Measurements from ENCODE around the gene TOMM5.

The TOMM5 gene

GRCh38 chr9:37620396-37620795 is 28.0 kb upstream of the TOMM5 start:
- no peak for TF ChIP-seq EZH2 (IDR thresholded peaks at IDR 0.05)
- TF ChIP-seq POLR2AphosphoS5 (IDR thresholded peaks at IDR 0.05; ENCODE audit: borderline replicate concordance, low read depth, low read length): no peak
- TF ChIP-seq FOXP2 (optimal IDR thresholded peaks at IDR 0.05; ENCODE audit: control extremely low read depth, extremely low read length, insufficient read depth): no peak
- Histone ChIP-seq H3K4me3 (no peak overlapping the region), H3K9ac (ENCODE audit: insufficient read length) (no peak overlapping the region), H3K36me3 (ENCODE audit: insufficient read depth, low read length) (no peaks in the 10 kb centered on the region), H3K27ac (no peak overlapping the region), H3K9me3 (ENCODE audit: low read depth, low read length) (no peaks in the 10 kb centered on the region)
- no peak for DNase-seq (ENCODE audit: low read depth, low spot score)

GRCh38 chr9:37619806-37620205 is 27.4 kb upstream of the TOMM5 start:
- no peak overlapping the region for H3K9ac ChIP-seq (ENCODE audit: insufficient read length)
- no peaks in the 10 kb centered on the region for H3K9me3 ChIP-seq (ENCODE audit: low read depth, low read length)
- no peaks in the 10 kb centered on the region for H3K36me3 ChIP-seq (ENCODE audit: insufficient read depth, low read length)
- no peak for TF ChIP-seq EZH2 (IDR thresholded peaks at IDR 0.05)
- no peak for TF ChIP-seq FOXP2 (optimal IDR thresholded peaks at IDR 0.05; ENCODE audit: control extremely low read depth, extremely low read length, insufficient read depth)
- TF ChIP-seq POLR2AphosphoS5 (IDR thresholded peaks at IDR 0.05; ENCODE audit: borderline replicate concordance, low read depth, low read length): no peak
- no peak overlapping the region for H3K4me3 ChIP-seq
- no peak for DNase-seq (ENCODE audit: low read depth, low spot score)
- no peak overlapping the region for H3K27ac ChIP-seq

GRCh38 chr9:37618817-37619216 is 26.4 kb upstream of the TOMM5 start:
- no peak for DNase-seq (ENCODE audit: low read depth, low spot score)
- no peaks in the 10 kb centered on the region for H3K36me3 ChIP-seq (ENCODE audit: insufficient read depth, low read length)
- H3K27ac ChIP-seq: no peak overlapping the region
- no peak overlapping the region for H3K9ac ChIP-seq (ENCODE audit: insufficient read length)
- H3K9me3 ChIP-seq (ENCODE audit: low read depth, low read length): no peaks in the 10 kb centered on the region
- H3K4me3 ChIP-seq: no peak overlapping the region
- TF ChIP-seq POLR2AphosphoS5 (IDR thresholded peaks at IDR 0.05; ENCODE audit: borderline replicate concordance, low read depth, low read length) (no peak), FOXP2 (optimal IDR thresholded peaks at IDR 0.05; ENCODE audit: control extremely low read depth, extremely low read length, insufficient read depth) (no peak), EZH2 (IDR thresholded peaks at IDR 0.05) (no peak)

- H3K9ac ChIP-seq (ENCODE audit: insufficient read length): no peak overlapping the region
- no peak for DNase-seq (ENCODE audit: low read depth, low spot score)
- no peaks in the 10 kb centered on the region for H3K36me3 ChIP-seq (ENCODE audit: insufficient read depth, low read length)
- H3K4me3 ChIP-seq: no peak overlapping the region
- no peaks in the 10 kb centered on the region for H3K9me3 ChIP-seq (ENCODE audit: low read depth, low read length)
- H3K27ac ChIP-seq: no peak overlapping the region
- TF ChIP-seq FOXP2 (optimal IDR thresholded peaks at IDR 0.05; ENCODE audit: control extremely low read depth, extremely low read length, insufficient read depth) (no peak), EZH2 (IDR thresholded peaks at IDR 0.05) (no peak), POLR2AphosphoS5 (IDR thresholded peaks at IDR 0.05; ENCODE audit: borderline replicate concordance, low read depth, low read length) (no peak)
Observed at GRCh38 chr9:37617832-37618231, 25.4 kb upstream of the TOMM5 start.

- TF ChIP-seq POLR2AphosphoS5 (IDR thresholded peaks at IDR 0.05; ENCODE audit: borderline replicate concordance, low read depth, low read length) (no peak), EZH2 (IDR thresholded peaks at IDR 0.05) (no peak), FOXP2 (optimal IDR thresholded peaks at IDR 0.05; ENCODE audit: control extremely low read depth, extremely low read length, insufficient read depth) (no peak)
- Histone ChIP-seq H3K27ac (no peak overlapping the region), H3K9ac (ENCODE audit: insufficient read length) (no peak overlapping the region), H3K36me3 (ENCODE audit: insufficient read depth, low read length) (no peaks in the 10 kb centered on the region), H3K9me3 (ENCODE audit: low read depth, low read length) (no peaks in the 10 kb centered on the region), H3K4me3 (no peak overlapping the region)
- DNase-seq (ENCODE audit: low read depth, low spot score): no peak
Observed at GRCh38 chr9:37617161-37617560, 24.8 kb upstream of the TOMM5 start.

GRCh38 chr9:37611961-37612360 is 19.6 kb upstream of the TOMM5 start:
- Histone ChIP-seq H3K4me3 (no peak overlapping the region), H3K36me3 (ENCODE audit: insufficient read depth, low read length) (no peaks in the 10 kb centered on the region), H3K27ac (no peak overlapping the region), H3K9me3 (ENCODE audit: low read depth, low read length) (no peaks in the 10 kb centered on the region), H3K9ac (ENCODE audit: insufficient read length) (no peak overlapping the region)
- no peak for TF ChIP-seq FOXP2 (optimal IDR thresholded peaks at IDR 0.05; ENCODE audit: control extremely low read depth, extremely low read length, insufficient read depth)
- no peak for TF ChIP-seq EZH2 (IDR thresholded peaks at IDR 0.05)
- TF ChIP-seq POLR2AphosphoS5 (IDR thresholded peaks at IDR 0.05; ENCODE audit: borderline replicate concordance, low read depth, low read length): no peak
- no peak for DNase-seq (ENCODE audit: low read depth, low spot score)

- H3K36me3 ChIP-seq (ENCODE audit: insufficient read depth, low read length): no peaks in the 10 kb centered on the region
- TF ChIP-seq FOXP2 (optimal IDR thresholded peaks at IDR 0.05; ENCODE audit: control extremely low read depth, extremely low read length, insufficient read depth) (no peak), POLR2AphosphoS5 (IDR thresholded peaks at IDR 0.05; ENCODE audit: borderline replicate concordance, low read depth, low read length) (no peak), EZH2 (IDR thresholded peaks at IDR 0.05) (no peak)
- H3K4me3 ChIP-seq: no peak overlapping the region
- no peak overlapping the region for H3K9ac ChIP-seq (ENCODE audit: insufficient read length)
- no peak overlapping the region for H3K27ac ChIP-seq
- H3K9me3 ChIP-seq (ENCODE audit: low read depth, low read length): no peaks in the 10 kb centered on the region
- no peak for DNase-seq (ENCODE audit: low read depth, low spot score)
Observed at GRCh38 chr9:37611014-37611413, 18.6 kb upstream of the TOMM5 start.

- DNase-seq (ENCODE audit: low read depth, low spot score): no peak
- Histone ChIP-seq H3K9ac (ENCODE audit: insufficient read length) (no peak overlapping the region), H3K9me3 (ENCODE audit: low read depth, low read length) (no peaks in the 10 kb centered on the region), H3K27ac (no peak overlapping the region), H3K4me3 (no peak overlapping the region), H3K36me3 (ENCODE audit: insufficient read depth, low read length) (no peaks in the 10 kb centered on the region)
- TF ChIP-seq POLR2AphosphoS5 (IDR thresholded peaks at IDR 0.05; ENCODE audit: borderline replicate concordance, low read depth, low read length): no peak
- TF ChIP-seq EZH2 (IDR thresholded peaks at IDR 0.05): no peak
- TF ChIP-seq FOXP2 (optimal IDR thresholded peaks at IDR 0.05; ENCODE audit: control extremely low read depth, extremely low read length, insufficient read depth): no peak
Observed at GRCh38 chr9:37609735-37610397, 17.5 kb upstream of the TOMM5 start.

GRCh38 chr9:37608250-37608649 is 15.9 kb upstream of the TOMM5 start:
- no peaks in the 10 kb centered on the region for H3K9me3 ChIP-seq (ENCODE audit: low read depth, low read length)
- H3K27ac ChIP-seq: no peak overlapping the region
- H3K36me3 ChIP-seq (ENCODE audit: insufficient read depth, low read length): no peaks in the 10 kb centered on the region
- H3K9ac ChIP-seq (ENCODE audit: insufficient read length): no peak overlapping the region
- no peak overlapping the region for H3K4me3 ChIP-seq
- no peak for DNase-seq (ENCODE audit: low read depth, low spot score)
- no peak for TF ChIP-seq EZH2 (IDR thresholded peaks at IDR 0.05)
